PC-9 (cell line): ENCODE results near the gene RPL28.

Source experiments
- CTCF ChIP-seq: fragments of 200-600 bp; sonication (generic); conservative IDR thresholded peaks from 2 replicates; pipeline ENCODE4 v1.6.1; 2017; ENCODE audit warnings: mixed run types, antibody characterized with exemption, mild to moderate bottlenecking, moderate library complexity
- EZH2 ChIP-seq: fragments of 200-600 bp; sonication (generic); IDR thresholded peaks from 2 replicates; pipeline ENCODE4 v1.8.0; 2017; ENCODE audit warnings: antibody characterized with exemption, low read depth

GRCh38 chr19:55348317-55349034 is 37.3 kb upstream of the RPL28 start:
- TF ChIP-seq EZH2 (no peak), CTCF (no peak)
